ENCODE measurements around the gene FOXN4.
"Not testable (repeated sequence)": the region's sequence is repeated elsewhere in the genome, so short reads cannot be mapped to it uniquely, and the experiment has no call there.

Gene FOXN4

GRCh38 chr12:109308534-109309380 is at the start of gene FOXN4:
TSS of gene FOXN4 (minus strand) at chr12:109309284. CDS start at chr12:109308321, 963 bp downstream.
- no peak for DNase-seq

- DNase-seq: peak; percentile 90
These were observed 49.2 kb upstream of the FOXN4 start for GRCh38 chr12:109358154-109358869.

- no peak for DNase-seq
These were observed 47.9 kb upstream of the FOXN4 start for GRCh38 chr12:109357032-109357431.

GRCh38 chr12:109356577-109356976 is 47.5 kb upstream of the FOXN4 start:
- no peak for DNase-seq

GRCh38 chr12:109352184-109352583 is 43.1 kb upstream of the FOXN4 start:
- no peak for DNase-seq

- no peak for DNase-seq
These were observed 38.5 kb upstream of the FOXN4 start, which contains the start of gene MYO1H for GRCh38 chr12:109347589-109347988. TSS of gene MYO1H (plus strand) at chr12:109347900. CDS start at chr12:109347961, 61 bp downstream.

- DNase-seq: peak; percentile 40
These were observed 37.8 kb upstream of the FOXN4 start for GRCh38 chr12:109346920-109347319.

- DNase-seq: no peak
These were observed 36.3 kb upstream of the FOXN4 start for GRCh38 chr12:109345428-109345827.

- no peak for DNase-seq
These were observed 34.6 kb upstream of the FOXN4 start for GRCh38 chr12:109343677-109344076.

GRCh38 chr12:109336593-109336992 is 27.5 kb upstream of the FOXN4 start:
- DNase-seq: no peak

GRCh38 chr12:109334887-109335286 is 25.8 kb upstream of the FOXN4 start:
- no peak for DNase-seq

- DNase-seq: no peak
These were observed 22.3 kb upstream of the FOXN4 start for GRCh38 chr12:109331301-109331952.

- no peak for DNase-seq
These were observed 21.5 kb upstream of the FOXN4 start for GRCh38 chr12:109330282-109331230.

- no peak for DNase-seq
These were observed 20.6 kb upstream of the FOXN4 start for GRCh38 chr12:109329686-109330085.

GRCh38 chr12:109329003-109329402 is 19.9 kb upstream of the FOXN4 start:
- no peak for DNase-seq

- not testable (repeated sequence) for DNase-seq
These were observed 12.2 kb upstream of the FOXN4 start for GRCh38 chr12:109321294-109321693.

GRCh38 chr12:109310247-109311125 is 1.4 kb upstream of the FOXN4 start:
- no peak for DNase-seq

GRCh38 chr12:109309381-109310246 is 530 bp upstream of the FOXN4 start:
- no peak for DNase-seq

- no peak for DNase-seq
These were observed 2.0 kb downstream of the FOXN4 start for GRCh38 chr12:109307051-109307450.

GRCh38 chr12:109305547-109305946 is 3.5 kb downstream of the FOXN4 start:
- no peak for DNase-seq

All from activated CD4-positive, alpha-beta T cell treated with anti-CD3 and anti-CD28 coated beads, Interleukin-2, amount 50 U/mL, for 16 hours (primary cell).